B cell (primary cell): Measurements from ENCODE around the gene DCTN5. TPM values are rescaled to one million over a fixed set of nuclear protein-coding genes. Genes with fewer than 3 reads are reported as not detected.

Experiments
- ATAC-seq: fragments of 200-7000 bp; cut with Tn5 transposase; one replicate; pipeline ENCODE4 v1.10.0; 2021; ENCODE audit warnings: low read depth, mild to moderate bottlenecking, moderate number of reproducible peaks, moderate library complexity
- CTCF ChIA-PET: fragments of 350-600 bp; sonication (Branson Sonifier 250); formaldehyde crosslinking; loops from one replicate; lab custom pipeline; 2021; ENCODE audit warnings: antibody characterized with exemption, inconsistent platforms; lab: Charles Lee
- POLR2A ChIA-PET: fragments of 350-600 bp; sonication (Branson Sonifier 250); formaldehyde crosslinking; loops from one replicate; lab custom pipeline; 2021; ENCODE audit warnings: antibody characterized with exemption; lab: Charles Lee
- DNase-seq: peaks from one replicate; pipeline ENCODE4 v3.0.0; 2013
- H2AFZ ChIP-seq: 2 replicates; pipeline ENCODE4 v1.6.1; 2012; ENCODE audit warnings: mild to moderate bottlenecking, low read depth, low read length; ENCODE audit not compliant: insufficient read depth, poor library complexity, severe bottlenecking
- H3K27ac ChIP-seq, 2 donors: 1 replicate in 1 of 2; 2 replicates in 1 of 2; pipeline ENCODE4 v1.5.1; 2012 to 2013; ENCODE audit warnings: low read length in 2 of 2, mild to moderate bottlenecking in 2 of 2, moderate library complexity in 1 of 2
- H3K27me3 ChIP-seq, 4 experiments: fragments of 200-600 bp in 1 of 4; sonication (generic) in 1 of 4; replicated peaks in 1 of 4; 1 replicate in 2 of 4; 2 replicates in 2 of 4; pipeline versions ENCODE4 v1.6.1 to v1.7.0; 2013 to 2016; ENCODE audit warnings: low read length in 3 of 4, mild to moderate bottlenecking in 2 of 4, mixed read lengths in 1 of 4, moderate library complexity in 1 of 4; ENCODE audit not compliant: insufficient read depth in 4 of 4, control insufficient read depth in 3 of 4; ENCODE audit errors: control extremely low read depth in 1 of 4
- H3K36me3 ChIP-seq, 2 experiments: replicated peaks in 1 of 2; 1 replicate in 1 of 2; 2 replicates in 1 of 2; pipeline versions ENCODE4 v1.6.1 to v1.7.1; 2013; ENCODE audit warnings: low read length in 1 of 2; ENCODE audit not compliant: insufficient read depth in 2 of 2, control insufficient read depth in 1 of 2; ENCODE audit errors: control extremely low read depth in 1 of 2, extremely low read depth in 1 of 2
- H3K4me1 ChIP-seq, 2 donors: fragments of 200-600 bp in 1 of 2; sonication (generic) in 1 of 2; 1 replicate in 1 of 2; 2 replicates in 1 of 2; pipeline versions ENCODE4 v1.5.1 to v1.6.1; 2013 to 2017; ENCODE audit warnings: low read length in 2 of 2; ENCODE audit not compliant: control insufficient read depth in 2 of 2, insufficient read depth in 2 of 2
- H3K4me2 ChIP-seq: replicated peaks from 2 replicates; pipeline ENCODE3; 2012; ENCODE audit warnings: mild to moderate bottlenecking, low read depth, low read length; ENCODE audit not compliant: poor library complexity, severe bottlenecking
- H3K4me3 ChIP-seq, 5 experiments: fragments of 200-600 bp in 1 of 5; sonication (generic) in 1 of 5; 1 replicate in 3 of 5; 2 replicates in 2 of 5; pipeline versions ENCODE4 v1.5.1 to v1.7.0; 2011 to 2016; ENCODE audit warnings: low read length in 4 of 5, mild to moderate bottlenecking in 4 of 5, low read depth in 2 of 5, control low read depth in 1 of 5, moderate library complexity in 1 of 5; ENCODE audit not compliant: insufficient read depth in 1 of 5; ENCODE audit errors: control extremely low read depth in 1 of 5, extremely low read depth in 1 of 5
- H3K79me2 ChIP-seq: fragments of 200-600 bp; sonication (generic); one replicate; pipeline ENCODE4 v1.6.0; 2016; ENCODE audit warnings: low read length; ENCODE audit not compliant: control insufficient read depth, insufficient read depth
- H3K9ac ChIP-seq: fragments of 200-600 bp; sonication (generic); 2 replicates; pipeline ENCODE4 v1.6.1; 2017; ENCODE audit warnings: mild to moderate bottlenecking, low read length, moderate library complexity
- H3K9me3 ChIP-seq, 3 donors: one replicate each; pipeline versions ENCODE4 v1.6.1 to v1.7.1; 2013; ENCODE audit warnings: low read length in 2 of 3; ENCODE audit not compliant: control insufficient read depth in 2 of 3, insufficient read depth in 1 of 3; ENCODE audit errors: control extremely low read depth in 1 of 3
- H4K20me1 ChIP-seq: 2 replicates; pipeline ENCODE4 v1.6.0; 2012; ENCODE audit warnings: mild to moderate bottlenecking, low read length; ENCODE audit not compliant: insufficient read depth, control insufficient read depth, poor library complexity, severe bottlenecking
- H3K27ac Mint-ChIP-seq: one replicate; pipeline ENCODE4 v1.8.0; 2021; ENCODE audit warnings: mixed read lengths
- H3K27me3 Mint-ChIP-seq: one replicate; pipeline ENCODE4 v1.8.0; 2021; ENCODE audit warnings: mixed read lengths
- H3K4me1 Mint-ChIP-seq: one replicate; pipeline ENCODE4 v1.8.0; 2021; ENCODE audit warnings: mixed read lengths
- H3K4me3 Mint-ChIP-seq: one replicate; pipeline ENCODE4 v1.8.0; 2021; ENCODE audit warnings: mixed read lengths
- H3K9me3 Mint-ChIP-seq: one replicate; pipeline ENCODE4 v1.8.0; 2022; ENCODE audit warnings: mixed read lengths; ENCODE audit not compliant: insufficient read depth
- EZH2 ChIP-seq: IDR thresholded peaks from 2 replicates; pipeline ENCODE4 v1.6.1; 2012; ENCODE audit warnings: borderline replicate concordance, low read depth, mild to moderate bottlenecking, moderate library complexity, low read length; ENCODE audit not compliant: insufficient read depth, poor library complexity, severe bottlenecking
- WGBS: methylation state at CpG from one replicate; pipeline ENCODE4 v1.1.5; 2013; ENCODE audit warnings: missing lambda C conversion rate; ENCODE audit not compliant: insufficient coverage; 5-methylcytosine and 5-hydroxymethylcytosine counted together
- intact Hi-C: fragments of 100-400 bp; cut with micrococcal nuclease; formaldehyde crosslinking; loops from one replicate; pipeline ENCODE4 v1.10.0; 2022
- polyA plus RNA-seq: library from polyadenylated mRNA; depleted of rRNA; stranded (reverse); fragments of >200 nt; gene quantifications from 2 replicates; pipeline ENCODE4 v1.2.3, GENCODE V29; 2012
- total RNA-seq, 2 donors: library from RNA; stranded (reverse); fragments of 120-200 nt in 1 of 2; gene quantifications; 1 replicate in 1 of 2; 2 replicates in 1 of 2; pipeline versions ENCODE4 v1.2.3 to v1.2.4, GENCODE V29; 2013 to 2022
- TF ChIP-seq, protein P1 (sequence below): fragments of 200-600 bp; IDR thresholded peaks from one replicate; pipeline ENCODE4 v1.8.0; 2022; ENCODE audit warnings: antibody characterized with exemption, mild to moderate bottlenecking

Gene DCTN5
- total and polyA plus RNA-seq, 2 donors (not counting 1 experiment from before 2014, with no cell fraction given): 22.4 to 58.3 TPM

DNA sequence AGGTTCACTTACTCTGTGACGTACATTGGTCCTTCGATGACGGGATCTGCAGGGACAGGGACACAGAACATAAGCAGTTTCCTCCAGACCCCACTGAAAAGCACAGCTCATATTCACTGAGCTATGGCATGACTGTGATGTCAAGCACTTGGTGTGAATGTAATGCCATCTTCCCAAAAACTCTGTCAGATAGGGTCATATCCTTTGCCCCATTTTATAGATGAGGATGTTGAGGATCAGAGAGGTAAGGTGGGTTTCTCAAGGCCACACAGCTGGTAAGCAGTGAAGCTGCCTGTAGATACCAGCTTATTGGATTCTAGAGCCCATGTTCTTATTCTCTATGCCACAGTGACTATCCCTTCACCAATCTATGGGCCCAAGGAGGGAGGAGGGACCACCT is 69.2 kb downstream of the DCTN5 start:
- no peak overlapping the region for H3K27ac ChIP-seq
- H2AFZ ChIP-seq: no peak overlapping the region
- WGBS: 93% methylated on average over 3 of the region's 3 CpGs
- DNase-seq: no peak
- H3K27ac Mint-ChIP-seq: no peak overlapping the region
- no peak overlapping the region for H3K4me2 ChIP-seq
- no peaks in the 10 kb centered on the region for H4K20me1 ChIP-seq
- peaks cover 53% of the 10 kb centered on the region for H3K27me3 Mint-ChIP-seq
- peaks cover 0 to 14% (median 9%) of the 10 kb centered on the region in 3 donors for H3K9me3 ChIP-seq
- TF ChIP-seq EZH2: no peak
- TF ChIP-seq, protein P1, sequence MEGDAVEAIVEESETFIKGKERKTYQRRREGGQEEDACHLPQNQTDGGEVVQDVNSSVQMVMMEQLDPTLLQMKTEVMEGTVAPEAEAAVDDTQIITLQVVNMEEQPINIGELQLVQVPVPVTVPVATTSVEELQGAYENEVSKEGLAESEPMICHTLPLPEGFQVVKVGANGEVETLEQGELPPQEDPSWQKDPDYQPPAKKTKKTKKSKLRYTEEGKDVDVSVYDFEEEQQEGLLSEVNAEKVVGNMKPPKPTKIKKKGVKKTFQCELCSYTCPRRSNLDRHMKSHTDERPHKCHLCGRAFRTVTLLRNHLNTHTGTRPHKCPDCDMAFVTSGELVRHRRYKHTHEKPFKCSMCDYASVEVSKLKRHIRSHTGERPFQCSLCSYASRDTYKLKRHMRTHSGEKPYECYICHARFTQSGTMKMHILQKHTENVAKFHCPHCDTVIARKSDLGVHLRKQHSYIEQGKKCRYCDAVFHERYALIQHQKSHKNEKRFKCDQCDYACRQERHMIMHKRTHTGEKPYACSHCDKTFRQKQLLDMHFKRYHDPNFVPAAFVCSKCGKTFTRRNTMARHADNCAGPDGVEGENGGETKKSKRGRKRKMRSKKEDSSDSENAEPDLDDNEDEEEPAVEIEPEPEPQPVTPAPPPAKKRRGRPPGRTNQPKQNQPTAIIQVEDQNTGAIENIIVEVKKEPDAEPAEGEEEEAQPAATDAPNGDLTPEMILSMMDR: no peak
- H3K4me1 Mint-ChIP-seq: no peaks in the 10 kb centered on the region
- H3K27me3 ChIP-seq: peaks cover 0 to 42% (median 14%) of the 10 kb centered on the region in 4 experiments
- H3K36me3 ChIP-seq: no peaks in the 10 kb centered on the region
- H3K4me1 ChIP-seq: no peaks in the 10 kb centered on the region
- no peak overlapping the region for H3K4me3 ChIP-seq
- intact Hi-C loops: no loop called here
- ChIA-PET CTCF (no interaction called here), POLR2A (no interaction called here)
- H3K9ac ChIP-seq: no peak overlapping the region
- peaks cover 7% of the 10 kb centered on the region for H3K9me3 Mint-ChIP-seq
- ATAC-seq: no peak
- H3K4me3 Mint-ChIP-seq: no peak overlapping the region
- H3K79me2 ChIP-seq: no peaks in the 10 kb centered on the region

DNA sequence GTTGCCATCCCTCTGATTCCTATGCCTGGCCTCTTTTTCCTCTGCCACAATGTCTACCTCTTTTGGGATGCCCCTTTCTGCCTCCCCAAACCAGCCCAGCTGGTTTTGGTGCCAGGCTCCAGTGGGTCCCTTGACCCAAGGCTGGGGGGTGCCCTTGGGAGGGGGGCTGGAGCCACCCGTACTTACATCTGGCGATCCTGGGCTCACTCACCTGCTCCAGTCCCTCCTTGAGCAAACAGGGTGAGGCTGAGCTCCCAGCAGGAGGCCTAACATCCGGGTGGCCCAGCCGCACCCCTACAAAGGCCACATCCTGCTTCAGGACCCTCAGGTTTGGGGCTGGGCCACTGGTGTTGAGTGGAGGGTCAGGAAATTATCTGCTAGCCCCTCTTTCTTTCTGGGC is 70.5 kb downstream of the DCTN5 start:
- H3K4me3 Mint-ChIP-seq: no peak overlapping the region
- intact Hi-C loops: no loop called here
- peaks cover 0 to 37% (median 14%) of the 10 kb centered on the region in 4 experiments for H3K27me3 ChIP-seq
- H3K4me1 Mint-ChIP-seq: no peaks in the 10 kb centered on the region
- H3K27ac Mint-ChIP-seq: no peak overlapping the region
- no peaks in the 10 kb centered on the region for H3K4me1 ChIP-seq
- no peaks in the 10 kb centered on the region for H3K36me3 ChIP-seq
- no peaks in the 10 kb centered on the region for H3K79me2 ChIP-seq
- no peak for DNase-seq
- TF ChIP-seq EZH2: no peak
- TF ChIP-seq, protein P1: no peak
- H2AFZ ChIP-seq: no peak overlapping the region
- no peak for ATAC-seq
- H4K20me1 ChIP-seq: no peaks in the 10 kb centered on the region
- ChIA-PET POLR2A (no interaction called here), CTCF (no interaction called here)
- H3K27me3 Mint-ChIP-seq: peaks cover 55% of the 10 kb centered on the region
- WGBS: 66% methylated on average over 3 of the region's 4 CpGs
- no peak overlapping the region for H3K27ac ChIP-seq
- H3K9ac ChIP-seq: no peak overlapping the region
- no peak overlapping the region for H3K4me2 ChIP-seq
- H3K9me3 ChIP-seq: peaks cover 0 to 14% (median 9%) of the 10 kb centered on the region in 3 donors
- peaks cover 7% of the 10 kb centered on the region for H3K9me3 Mint-ChIP-seq
- H3K4me3 ChIP-seq: no peak overlapping the region
